PFSK-1 (cell line): Measurements from ENCODE around the gene VIL1.

ENCODE experiments used
- FOXP2 ChIP-seq: optimal IDR thresholded peaks from 2 replicates; pipeline ENCODE3; 2011; ENCODE audit warnings: borderline replicate concordance, control low read depth, inconsistent platforms; ENCODE audit not compliant: insufficient read depth; ENCODE audit errors: extremely low read length, extremely low read depth
- POLR2AphosphoS5 ChIP-seq: IDR thresholded peaks from 2 replicates; pipeline ENCODE4 v1.6.1; 2012; ENCODE audit warnings: low read depth, mild to moderate bottlenecking, control low read depth, low read length, moderate library complexity
- SIN3A ChIP-seq: IDR thresholded peaks from 2 replicates; pipeline ENCODE4 v1.6.1; 2012; ENCODE audit warnings: mild to moderate bottlenecking, low read length, moderate library complexity, borderline replicate concordance; ENCODE audit not compliant: insufficient read depth
- TAF1 ChIP-seq: IDR thresholded peaks from 2 replicates; pipeline ENCODE4 v1.6.1; 2012; ENCODE audit warnings: low read length, control low read depth, borderline replicate concordance; ENCODE audit not compliant: insufficient read depth
- TF ChIP-seq, protein P1 (sequence below), 2 experiments: IDR thresholded peaks; 2 replicates each; pipeline versions ENCODE4 v1.6.1 to v1.8.0; 2011 to 2012; ENCODE audit warnings: low read depth in 2 of 2, low read length in 2 of 2, control low read depth in 1 of 2, inconsistent platforms in 1 of 2, mild to moderate bottlenecking in 1 of 2, moderate library complexity in 1 of 2; ENCODE audit not compliant: insufficient read depth in 1 of 2

Gene VIL1

GRCh38 chr2:218479595-218479994 is 60.7 kb downstream of the VIL1 start:
- no peak for TF ChIP-seq POLR2AphosphoS5
- TF ChIP-seq FOXP2 = no peak
- no peak for TF ChIP-seq SIN3A
- TF ChIP-seq TAF1 = no peak
- TF ChIP-seq, protein P1, sequence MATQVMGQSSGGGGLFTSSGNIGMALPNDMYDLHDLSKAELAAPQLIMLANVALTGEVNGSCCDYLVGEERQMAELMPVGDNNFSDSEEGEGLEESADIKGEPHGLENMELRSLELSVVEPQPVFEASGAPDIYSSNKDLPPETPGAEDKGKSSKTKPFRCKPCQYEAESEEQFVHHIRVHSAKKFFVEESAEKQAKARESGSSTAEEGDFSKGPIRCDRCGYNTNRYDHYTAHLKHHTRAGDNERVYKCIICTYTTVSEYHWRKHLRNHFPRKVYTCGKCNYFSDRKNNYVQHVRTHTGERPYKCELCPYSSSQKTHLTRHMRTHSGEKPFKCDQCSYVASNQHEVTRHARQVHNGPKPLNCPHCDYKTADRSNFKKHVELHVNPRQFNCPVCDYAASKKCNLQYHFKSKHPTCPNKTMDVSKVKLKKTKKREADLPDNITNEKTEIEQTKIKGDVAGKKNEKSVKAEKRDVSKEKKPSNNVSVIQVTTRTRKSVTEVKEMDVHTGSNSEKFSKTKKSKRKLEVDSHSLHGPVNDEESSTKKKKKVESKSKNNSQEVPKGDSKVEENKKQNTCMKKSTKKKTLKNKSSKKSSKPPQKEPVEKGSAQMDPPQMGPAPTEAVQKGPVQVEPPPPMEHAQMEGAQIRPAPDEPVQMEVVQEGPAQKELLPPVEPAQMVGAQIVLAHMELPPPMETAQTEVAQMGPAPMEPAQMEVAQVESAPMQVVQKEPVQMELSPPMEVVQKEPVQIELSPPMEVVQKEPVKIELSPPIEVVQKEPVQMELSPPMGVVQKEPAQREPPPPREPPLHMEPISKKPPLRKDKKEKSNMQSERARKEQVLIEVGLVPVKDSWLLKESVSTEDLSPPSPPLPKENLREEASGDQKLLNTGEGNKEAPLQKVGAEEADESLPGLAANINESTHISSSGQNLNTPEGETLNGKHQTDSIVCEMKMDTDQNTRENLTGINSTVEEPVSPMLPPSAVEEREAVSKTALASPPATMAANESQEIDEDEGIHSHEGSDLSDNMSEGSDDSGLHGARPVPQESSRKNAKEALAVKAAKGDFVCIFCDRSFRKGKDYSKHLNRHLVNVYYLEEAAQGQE (IDR thresholded peaks at IDR 0.05; ENCODE audit: insufficient read depth in 1 of 2, low read depth in 2 of 2, low read length in 2 of 2) = no peak

DNA sequence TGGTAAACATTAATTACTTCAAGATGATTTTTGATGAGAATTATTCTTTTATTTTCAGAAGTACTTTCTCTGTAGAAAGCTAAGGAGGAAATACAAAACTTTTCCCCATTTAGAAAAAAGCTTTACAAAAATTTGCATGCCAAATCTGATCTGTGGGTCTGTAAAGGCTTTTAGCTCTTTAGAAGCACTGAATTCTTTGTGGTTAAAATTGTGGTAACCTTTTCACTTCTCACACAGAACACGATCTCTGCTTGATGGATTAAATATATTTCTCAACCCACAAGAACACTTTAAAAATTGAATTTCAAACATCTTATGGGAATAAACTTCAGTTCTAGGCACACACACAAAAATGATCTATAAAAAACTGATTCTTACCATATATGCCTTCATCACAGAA is 63.7 kb downstream of the VIL1 start:
- TF ChIP-seq TAF1 (no peak), SIN3A (no peak), POLR2AphosphoS5 (no peak), FOXP2 (no peak)
- TF ChIP-seq, protein P1 (IDR thresholded peaks at IDR 0.05; ENCODE audit: insufficient read depth in 1 of 2, low read depth in 2 of 2, low read length in 2 of 2) = no peak

GRCh38 chr2:218485986-218486667 is 67.2 kb downstream of the VIL1 start:
- TF ChIP-seq, protein P1 (IDR thresholded peaks at IDR 0.05; ENCODE audit: insufficient read depth in 1 of 2, low read depth in 2 of 2, low read length in 2 of 2) = no peak
- TF ChIP-seq SIN3A (no peak), TAF1 (no peak), POLR2AphosphoS5 (no peak), FOXP2 (no peak)

GRCh38 chr2:218500501-218501060 is 81.7 kb downstream of the VIL1 start:
- TF ChIP-seq, protein P1 (IDR thresholded peaks at IDR 0.05; ENCODE audit: insufficient read depth in 1 of 2, low read depth in 2 of 2, low read length in 2 of 2) = no peak
- TF ChIP-seq TAF1 (no peak), POLR2AphosphoS5 (no peak), SIN3A (no peak), FOXP2 (no peak)
